CD4-positive, alpha-beta T cell treated with Interleukin-6 for 4 hours (primary cell): Measurements from ENCODE around the gene NT5E.

Experiments
- DNase-seq: peaks from one replicate; pipeline ENCODE4 v3.0.0-alpha.2; 2020; ENCODE audit warnings: mixed read lengths

The NT5E gene

DNA sequence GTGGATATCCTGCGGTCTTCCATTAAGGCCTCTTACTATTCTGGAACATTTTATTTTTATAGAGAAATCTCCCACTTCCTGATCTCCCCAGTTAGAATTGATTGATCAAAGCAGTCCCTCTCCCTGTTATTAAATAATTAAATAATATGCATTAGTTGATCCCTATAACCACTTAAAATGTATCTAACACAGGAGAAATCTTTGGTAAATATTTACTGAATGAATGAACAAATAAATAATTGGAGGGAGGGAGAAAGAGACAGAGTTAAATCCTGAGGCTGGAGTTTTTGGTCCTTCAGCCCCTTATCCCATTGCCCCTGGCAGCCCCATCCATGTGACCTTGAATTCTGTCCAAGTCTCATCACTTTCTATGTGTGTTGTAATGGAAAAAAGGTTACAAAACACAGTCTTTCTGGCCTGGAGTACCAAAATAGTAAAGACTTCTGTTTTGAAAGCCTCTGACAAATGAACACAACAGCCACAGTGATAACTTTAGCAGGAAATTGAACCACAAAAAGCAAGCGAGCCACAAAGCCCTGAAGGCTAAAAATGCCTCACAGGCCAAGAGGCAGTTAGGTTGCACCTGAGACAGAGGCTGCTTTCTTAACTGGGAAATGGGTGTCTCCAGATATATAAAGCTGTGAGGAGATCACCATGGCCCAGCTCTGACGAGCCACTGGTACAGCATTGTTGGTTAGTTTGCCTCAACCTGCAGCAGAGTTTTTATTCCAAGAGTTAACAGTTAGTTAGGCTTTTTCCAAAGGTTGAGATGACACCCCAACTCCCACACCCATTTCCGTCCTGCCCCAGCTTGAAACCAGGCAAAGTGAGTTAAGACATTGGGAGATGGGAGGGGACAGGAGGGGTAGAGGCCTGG lies 11.3 kb downstream of the NT5E start:
- DNase-seq, result peak; percentile 31

DNA sequence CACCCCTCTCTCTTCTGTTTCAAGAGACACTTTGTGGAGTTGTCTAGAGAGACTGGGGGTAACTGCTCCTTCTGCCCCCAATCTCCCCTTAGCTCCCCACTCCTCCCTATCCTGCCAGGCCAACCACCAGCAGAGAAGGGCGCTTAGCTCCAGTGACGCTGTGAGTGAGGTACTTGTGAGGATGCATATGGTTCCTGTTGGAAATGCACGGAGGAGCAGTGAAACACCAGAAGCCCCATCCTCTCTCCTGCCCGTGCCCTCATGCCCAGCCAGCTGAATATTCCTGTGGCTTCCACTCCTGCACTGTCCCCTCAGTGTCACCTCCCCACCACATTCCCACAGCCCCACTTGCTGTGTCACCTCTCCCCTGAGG lies 11.9 kb downstream of the NT5E start:
- no peak for DNase-seq

DNA sequence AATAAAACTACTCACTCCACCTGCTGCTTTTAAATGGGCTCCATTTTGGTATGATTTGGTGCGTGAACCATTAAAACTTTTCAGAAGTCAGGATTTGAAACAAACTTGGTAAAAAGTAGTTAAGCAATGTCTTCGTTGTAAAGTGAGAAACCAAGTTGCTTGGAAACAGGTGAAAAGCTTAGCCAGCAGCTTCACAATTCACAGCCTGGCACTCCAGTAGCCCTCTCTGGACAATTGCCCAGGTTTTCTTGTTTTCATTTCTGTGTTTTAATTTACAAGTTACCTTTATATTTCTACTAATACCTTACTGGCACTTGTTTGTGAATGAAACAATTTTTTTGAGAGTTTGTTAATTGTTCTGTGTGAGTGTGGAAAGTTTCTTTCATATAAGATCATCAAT lies 12.8 kb downstream of the NT5E start:
- DNase-seq, result no peak

DNA sequence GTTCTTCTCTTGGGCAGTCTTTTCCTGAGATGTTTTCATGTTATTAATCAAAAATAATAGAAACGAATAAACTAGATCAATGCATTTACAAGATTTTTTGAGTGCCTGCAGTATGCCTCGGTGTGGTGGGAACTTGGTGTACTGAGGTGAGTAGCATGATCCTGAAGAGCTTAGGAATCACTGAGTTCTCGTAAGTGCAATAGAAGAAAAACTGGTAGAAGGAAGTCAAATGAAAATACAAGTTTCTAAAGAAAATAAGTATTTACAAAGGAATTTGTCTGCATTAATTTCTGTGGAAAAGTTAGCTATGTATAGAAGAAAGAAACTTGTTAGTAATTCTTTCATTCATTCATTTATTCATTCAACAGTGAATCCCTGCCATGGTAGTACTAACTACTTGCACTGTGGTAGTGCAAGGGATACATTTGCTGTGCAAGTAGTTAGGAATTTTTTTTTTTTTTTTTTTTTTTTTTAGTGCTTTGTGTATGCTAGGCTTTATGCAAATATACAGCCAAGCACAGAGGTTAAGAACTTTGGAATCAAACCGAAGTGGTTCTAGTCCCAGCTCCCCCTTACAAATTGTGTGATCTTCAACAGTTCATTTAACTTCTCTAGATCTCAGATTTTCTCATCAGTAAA lies 13.9 kb downstream of the NT5E start:
- no peak for DNase-seq

DNA sequence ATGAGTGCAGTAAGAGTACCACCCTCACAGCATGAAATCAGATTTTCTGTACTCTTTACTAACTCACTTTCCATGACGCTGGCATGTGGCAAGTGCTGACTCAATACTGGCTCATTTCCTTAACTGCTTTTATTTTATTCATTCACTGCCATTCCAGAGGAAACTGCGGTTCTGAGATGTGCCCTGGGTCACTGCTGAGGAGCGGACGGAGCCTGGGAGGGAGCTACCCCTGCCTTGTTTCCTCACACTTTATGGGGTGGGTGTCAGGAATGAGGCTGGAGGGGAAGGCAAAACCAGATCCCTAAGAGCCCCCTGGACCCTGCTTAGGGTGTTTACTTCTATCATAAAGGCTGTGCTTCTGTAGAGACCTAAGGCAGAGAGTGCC lies 14.4 kb downstream of the NT5E start:
- DNase-seq, result no peak

DNA sequence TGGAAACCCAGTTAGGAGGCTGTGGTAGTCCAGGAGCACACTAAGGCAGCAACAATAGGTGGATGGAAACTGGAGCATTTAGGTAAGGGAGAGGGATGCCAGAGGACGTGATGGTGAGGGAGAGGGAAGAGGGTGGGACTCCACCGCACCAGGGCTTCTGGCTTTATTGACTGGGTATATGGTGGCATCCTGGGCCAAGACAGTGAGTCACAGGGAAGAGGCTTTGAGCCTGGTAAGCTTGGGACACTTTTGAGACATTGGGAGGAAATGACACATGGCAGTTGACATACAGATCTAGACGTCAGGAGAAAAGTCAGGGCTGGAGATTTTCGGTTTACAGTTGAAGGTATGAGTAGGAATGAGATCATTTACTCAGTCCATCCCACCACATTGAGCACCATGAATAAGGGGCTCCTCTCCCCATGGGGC lies 14.9 kb downstream of the NT5E start:
- DNase-seq, result peak; percentile 14

DNA sequence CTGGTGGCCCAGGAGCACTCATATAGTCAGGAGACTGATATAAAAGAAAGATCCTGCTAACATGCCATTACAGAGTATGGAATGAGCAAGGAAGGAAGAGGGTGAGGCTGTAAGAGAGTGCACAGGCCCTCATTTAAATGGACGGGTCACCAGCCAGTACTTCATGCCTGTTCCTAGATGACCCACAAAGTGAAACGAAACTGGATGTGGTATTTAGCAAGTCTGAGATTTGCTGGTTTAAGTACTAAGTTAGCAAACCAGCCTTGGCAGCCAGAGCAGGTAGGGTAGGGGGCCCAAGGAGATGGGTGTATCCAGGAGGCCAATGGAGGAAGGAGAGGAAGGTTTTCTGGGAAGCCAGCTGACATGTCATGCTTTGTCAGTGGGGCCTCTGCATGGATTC lies 15.9 kb downstream of the NT5E start:
- no peak for DNase-seq

DNA sequence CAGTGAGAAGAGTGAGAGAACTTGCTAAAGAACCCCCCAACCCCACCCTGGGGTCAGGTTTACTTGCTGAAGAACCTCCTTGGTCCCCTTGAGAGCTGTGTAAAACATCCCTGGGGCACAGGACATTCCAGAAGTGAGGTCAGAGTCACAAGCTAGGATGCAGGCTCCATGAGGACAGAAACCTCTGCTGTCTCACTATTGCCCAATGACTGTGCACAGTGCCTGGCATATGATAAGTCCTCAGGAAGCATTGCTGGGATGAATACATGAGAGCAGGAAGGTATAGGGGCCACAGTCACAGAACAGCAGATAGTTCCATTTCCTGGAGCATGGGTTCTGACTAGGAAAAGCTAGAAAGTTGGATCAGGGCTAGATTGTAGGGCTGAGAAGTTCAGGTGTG lies 18.4 kb downstream of the NT5E start:
- DNase-seq, result no peak

DNA sequence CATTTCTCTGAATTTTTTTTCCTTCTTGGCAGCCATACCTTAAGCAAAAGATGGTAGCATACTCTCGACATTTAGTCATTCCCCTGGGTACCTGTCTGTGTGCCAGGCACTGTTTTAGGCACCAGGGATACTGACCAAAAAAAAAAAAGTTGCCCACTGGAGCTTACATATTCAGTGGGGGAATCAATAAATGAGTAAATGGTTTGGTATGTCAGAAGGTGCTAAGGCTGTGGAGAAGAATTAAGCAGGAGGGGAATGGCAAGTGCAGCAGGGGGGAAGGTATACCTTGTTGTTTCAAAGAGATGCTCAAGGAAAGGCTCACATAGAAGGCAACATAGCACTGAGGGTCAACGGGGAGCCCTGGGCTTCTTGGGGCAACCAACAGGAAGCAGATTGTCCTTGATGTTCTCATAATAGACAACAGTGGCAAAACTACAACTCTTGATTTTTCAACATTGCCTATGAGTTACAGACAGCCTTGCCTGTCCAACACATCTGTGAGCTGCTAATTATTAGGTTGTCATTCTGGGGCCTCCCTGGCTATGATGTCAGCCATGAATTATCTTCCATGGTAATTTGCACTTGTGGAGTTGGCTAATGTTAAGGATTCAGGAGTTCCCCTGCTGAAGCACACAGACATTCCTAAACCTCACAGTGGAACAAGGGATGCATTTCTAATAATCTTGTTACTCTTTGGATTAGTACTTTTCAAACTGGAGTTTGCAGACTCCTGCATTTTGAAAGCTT lies 19.6 kb downstream of the NT5E start:
- no peak for DNase-seq

DNA sequence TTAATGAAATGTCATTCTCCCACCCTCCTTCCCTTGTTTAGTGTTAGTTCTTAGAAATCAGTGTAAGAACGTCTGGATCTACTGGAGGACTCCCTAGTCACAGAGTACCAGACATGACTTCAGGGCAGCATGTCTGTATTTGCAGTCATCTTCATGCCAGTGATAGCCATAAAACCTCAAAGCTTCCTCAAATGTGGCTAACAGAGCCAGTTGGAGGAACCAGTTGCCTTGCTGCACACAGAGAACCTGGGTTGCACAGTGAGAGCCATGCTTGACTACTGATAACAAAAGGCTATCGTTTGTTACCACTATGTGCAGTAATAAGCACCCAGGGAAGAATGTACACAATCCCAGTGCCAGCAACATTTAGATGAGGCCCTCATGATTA lies 20.1 kb downstream of the NT5E start:
- no peak for DNase-seq

DNA sequence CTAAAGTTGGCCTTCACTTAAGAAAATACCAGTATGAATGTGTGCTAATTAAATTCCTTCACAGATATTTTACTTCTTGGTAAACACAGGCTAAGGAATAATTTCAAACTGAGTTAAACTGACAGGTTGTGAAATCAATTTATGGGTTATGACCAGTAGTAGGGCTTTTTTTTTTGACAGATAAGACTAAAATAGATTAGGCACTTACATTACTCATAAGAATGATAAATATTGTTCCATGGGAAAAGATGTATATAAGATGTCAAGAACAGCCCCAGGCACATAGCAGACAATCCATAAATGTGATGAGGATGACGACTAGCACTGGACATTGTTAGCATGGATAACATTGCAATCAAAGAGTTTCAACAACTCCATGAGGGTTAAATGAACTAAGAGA lies 22.9 kb downstream of the NT5E start:
- DNase-seq, result no peak

DNA sequence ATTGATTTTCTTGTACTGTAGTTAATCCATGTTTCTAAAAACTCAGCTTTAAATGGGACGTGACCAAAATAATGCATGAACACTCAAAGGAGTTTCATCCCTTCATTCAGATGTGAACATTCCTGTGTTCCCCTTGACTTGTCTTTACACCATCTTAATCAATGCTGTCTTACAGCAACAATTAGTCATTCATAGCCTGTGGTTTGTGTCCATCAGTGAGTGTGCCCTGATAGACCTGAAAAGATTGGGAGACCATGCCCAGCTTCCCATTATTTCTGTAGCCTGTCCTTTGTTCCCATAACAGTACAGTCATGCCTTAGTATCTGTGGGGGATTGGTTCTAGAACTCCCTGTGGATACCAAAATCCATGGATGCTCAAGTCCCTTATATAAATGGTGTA lies 23.9 kb downstream of the NT5E start:
- DNase-seq, result no peak

DNA sequence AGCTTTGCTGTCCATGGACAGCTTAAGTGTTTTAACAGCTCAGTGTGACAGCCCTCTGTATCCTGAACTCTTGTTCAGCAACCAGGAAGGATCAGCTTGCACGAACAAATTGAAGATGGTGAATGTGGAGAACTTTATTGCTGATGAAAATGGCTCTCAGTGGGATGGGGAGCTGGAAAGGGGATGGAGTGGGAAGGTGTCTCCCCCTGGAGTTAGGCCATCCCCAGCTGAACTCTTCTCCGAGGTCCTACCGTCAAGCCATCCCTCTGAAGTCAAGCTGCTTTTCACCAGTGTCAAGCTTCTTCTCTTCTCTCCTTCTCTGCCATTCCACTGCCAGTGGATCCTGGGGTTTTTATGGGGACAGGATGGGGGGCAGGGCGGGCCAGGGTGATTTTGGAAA lies 26.6 kb downstream of the NT5E start:
- no peak for DNase-seq

DNA sequence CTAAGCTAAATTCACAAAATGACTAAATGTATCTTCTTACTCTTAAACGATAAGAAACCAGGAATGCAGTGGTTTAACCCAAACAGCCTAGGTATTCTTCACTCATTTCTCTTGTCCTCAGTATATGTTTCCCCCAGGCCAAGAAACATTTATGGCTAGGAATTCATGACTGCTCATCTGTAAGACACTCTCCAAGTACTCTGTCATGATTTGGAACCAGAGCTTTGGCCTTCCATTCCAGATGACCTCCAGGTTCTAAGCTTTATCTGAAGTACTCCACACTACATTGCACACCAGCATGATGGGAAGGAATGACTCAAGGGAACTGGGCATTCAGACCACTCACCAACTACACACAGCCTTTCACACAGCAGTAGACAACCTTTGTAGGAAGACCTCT lies 29.3 kb downstream of the NT5E start:
- DNase-seq, result no peak

DNA sequence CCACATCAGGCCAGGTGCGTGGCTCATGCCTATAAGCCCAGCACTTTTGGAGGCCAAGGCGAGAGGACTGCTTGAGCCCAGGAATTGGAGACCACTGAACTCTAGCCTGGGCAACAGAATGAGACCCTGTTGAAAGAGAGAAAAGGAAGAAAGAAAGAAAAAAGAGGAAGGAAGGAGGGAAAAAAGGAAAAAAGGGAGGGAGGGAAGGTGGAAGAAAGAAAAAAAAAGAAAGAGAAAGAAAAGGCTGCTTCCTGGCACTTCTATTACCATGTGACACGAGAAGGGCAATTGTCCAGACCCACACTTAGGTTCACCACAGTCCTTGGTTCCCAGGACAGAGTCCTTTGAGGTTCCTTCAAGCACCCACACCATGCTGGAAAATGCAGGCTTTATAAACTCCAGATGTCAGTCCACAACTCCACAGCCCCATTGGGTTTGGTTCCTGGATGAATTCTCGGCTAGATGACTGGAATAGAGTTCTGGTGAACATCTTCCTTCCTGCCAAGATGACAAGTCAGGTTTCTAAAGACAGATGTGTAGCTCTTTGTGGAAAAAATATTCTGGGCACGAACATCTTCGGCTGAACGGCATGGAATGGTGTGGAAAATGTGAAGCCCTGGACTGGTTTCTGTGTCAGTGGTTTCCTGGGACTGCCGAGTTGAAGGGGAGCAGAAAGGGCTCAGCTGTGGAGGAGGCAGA lies 32.5 kb downstream of the NT5E start:
- no peak for DNase-seq

DNA sequence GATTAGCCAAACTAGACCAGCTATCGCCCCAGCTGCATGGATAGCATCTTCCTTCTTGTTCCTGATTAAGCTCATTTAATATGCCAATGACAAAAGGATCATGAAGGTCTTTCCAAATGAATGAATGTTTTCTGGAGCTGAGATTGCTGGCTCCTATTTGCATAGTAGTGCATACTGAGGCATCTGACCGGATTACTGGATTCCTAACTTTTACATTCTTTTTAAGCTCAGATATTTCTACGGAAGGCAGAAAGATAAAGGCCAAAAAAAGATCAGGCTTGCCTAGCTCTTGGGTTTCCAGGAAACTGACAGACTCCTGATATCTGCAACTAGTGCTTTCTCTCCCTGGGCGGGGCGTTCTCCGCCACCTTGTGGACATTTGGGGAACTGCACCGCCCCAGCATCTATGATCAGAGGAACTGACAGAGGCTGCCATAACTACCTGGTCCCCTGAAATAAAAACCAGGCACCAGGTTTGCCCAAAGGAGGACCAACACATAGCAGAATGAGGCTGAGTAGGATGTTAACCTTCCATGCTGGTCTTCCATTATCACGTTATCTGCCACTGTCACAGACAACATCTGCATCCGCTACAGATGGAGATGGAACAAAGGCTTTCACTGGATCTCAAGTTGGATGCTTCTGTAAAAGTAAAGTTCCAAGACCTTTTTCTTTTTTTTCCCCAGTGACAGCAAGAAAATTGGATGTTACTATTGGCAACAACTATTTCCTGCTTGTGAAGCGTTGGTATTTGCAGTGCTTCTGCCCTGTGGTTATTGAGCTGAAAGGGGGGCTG lies 33.2 kb downstream of the NT5E start:
- DNase-seq, result peak; percentile 74

DNA sequence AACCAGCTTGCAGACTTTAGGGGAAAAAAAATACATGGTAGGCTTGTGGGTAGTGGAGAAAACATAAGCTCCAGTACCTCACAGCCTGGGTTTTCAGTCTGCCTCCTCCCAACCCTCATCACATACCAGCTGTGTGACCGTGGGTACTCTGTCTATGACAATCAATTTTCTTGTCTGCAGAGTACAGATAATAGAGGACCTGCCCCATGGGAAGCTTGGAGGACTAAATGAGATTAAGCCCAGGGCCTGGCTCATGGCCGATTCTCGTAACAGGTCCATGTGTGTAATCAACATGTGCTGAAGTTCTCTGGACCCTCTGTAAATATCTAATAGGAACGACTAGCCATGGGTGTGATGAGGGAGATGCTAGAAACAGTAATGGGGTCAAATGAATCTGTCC lies 34.0 kb downstream of the NT5E start:
- DNase-seq, result no peak

DNA sequence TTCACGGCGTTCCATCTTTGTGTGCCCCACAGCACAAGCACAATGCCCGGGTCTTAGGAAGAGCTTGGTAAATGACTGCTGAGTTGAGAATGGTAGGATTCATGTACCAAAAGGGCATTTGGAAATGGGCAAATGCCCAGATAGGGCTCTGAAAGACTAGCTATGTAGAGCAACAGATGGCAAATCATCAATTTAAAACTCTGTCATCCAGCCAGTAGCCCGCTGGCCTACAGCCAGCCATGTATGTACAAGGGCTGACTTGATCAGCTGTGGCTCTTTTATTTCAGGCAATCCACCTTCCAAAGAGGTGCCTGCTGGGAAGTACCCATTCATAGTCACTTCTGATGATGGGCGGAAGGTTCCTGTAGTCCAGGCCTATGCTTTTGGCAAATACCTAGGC lies 35.1 kb downstream of the NT5E start:
- no peak for DNase-seq

DNA sequence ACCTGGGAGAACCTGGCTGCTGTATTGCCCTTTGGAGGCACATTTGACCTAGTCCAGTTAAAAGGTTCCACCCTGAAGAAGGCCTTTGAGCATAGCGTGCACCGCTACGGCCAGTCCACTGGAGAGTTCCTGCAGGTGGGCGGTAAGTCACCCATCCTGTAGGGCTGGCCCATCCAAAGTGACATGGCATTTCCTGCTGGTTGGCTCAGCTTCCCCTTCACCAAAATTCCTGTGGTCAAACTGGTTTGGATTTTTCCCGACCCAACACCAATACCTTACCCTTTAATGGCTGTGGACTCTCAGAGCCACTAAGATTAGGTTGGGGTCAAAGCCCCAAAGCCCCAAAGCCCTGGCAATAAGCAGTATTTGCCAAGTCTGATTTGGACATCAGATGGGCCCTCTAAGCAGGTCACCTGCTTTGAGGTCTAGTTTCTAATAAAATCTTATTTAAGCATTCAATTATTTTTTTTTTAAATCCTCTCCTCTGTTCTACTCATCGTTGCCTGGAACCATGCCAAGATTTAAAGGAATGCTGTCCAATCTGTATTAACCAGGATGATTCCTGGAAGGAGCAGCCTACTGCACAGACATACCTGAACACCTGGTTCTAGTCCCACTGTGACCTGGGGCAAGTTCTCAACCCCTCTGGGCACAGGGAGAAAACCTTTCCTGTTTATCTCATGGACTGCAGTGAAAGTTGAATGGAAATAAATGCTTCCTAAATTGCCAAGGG lies 40.8 kb downstream of the NT5E start:
- no peak for DNase-seq

DNA sequence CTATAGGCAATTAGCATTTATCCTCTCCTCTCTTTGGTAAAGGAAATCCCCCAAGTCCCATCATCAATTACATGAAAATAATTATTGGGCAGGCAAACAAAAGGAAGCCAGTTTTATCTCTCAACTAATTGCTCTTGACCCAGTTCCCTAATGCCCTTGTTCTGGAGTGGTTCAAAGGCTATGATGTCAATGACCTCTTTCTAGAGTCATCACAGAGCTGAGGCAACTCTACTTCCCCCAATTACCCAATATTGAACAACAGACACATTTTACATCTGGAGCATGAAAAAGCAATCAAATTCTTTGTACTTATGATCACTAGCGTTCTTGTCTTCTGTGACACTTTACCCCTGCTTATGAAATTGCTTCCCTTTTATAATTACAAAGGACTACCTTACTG lies 43.5 kb downstream of the NT5E start:
- no peak for DNase-seq
